ENCODE results near the gene PECR. TPM values are rescaled to one million over a fixed set of nuclear protein-coding genes. Genes with fewer than 3 reads are reported as not detected.

The PECR gene
- total and polyA plus RNA-seq, 2 donors (not counting 1 experiment from before 2014, with no cell fraction given) = 9.5 to 16.5 TPM

DNA sequence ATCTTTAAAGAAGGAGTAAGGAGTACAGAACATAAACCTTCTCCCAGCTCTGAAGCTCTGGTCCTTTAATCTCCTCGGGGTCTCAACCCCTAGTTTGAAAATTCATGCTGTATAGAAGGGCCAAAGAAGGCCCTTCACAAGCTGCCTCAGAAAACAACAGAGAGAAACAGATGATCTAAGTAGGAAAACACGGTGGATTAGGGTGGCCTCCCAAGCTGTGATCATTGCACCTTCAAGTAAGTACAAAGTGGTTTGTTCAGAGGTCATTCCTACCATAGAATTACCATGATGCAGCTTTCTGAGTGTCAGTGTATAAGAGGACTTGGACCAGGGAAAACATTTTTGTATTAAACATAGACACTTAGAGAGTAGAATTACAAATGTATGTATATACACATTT lies 11.0 kb upstream of the PECR start:
- Histone ChIP-seq H3K4me2 (replicated peaks; ENCODE audit: low read depth, low read length, poor library complexity, severe bottlenecking) (no peak overlapping the region), H3K9me3 (ENCODE audit: control extremely low read depth in 1 of 3, control insufficient read depth in 2 of 3, insufficient read depth in 1 of 3, low read length in 2 of 3) (no peaks in the 10 kb centered on the region), H3K79me2 (ENCODE audit: control insufficient read depth, insufficient read depth, low read length) (peaks cover 1% of the 10 kb centered on the region), H3K36me3 (replicated peaks in 1 of 2; ENCODE audit: control extremely low read depth in 1 of 2, control insufficient read depth in 1 of 2, extremely low read depth in 1 of 2, insufficient read depth in 2 of 2, low read length in 1 of 2) (no peaks in the 10 kb centered on the region), H3K4me3 (ENCODE audit: control extremely low read depth in 1 of 5, extremely low read depth in 1 of 5, insufficient read depth in 1 of 5, low read depth in 2 of 5, low read length in 4 of 5) (no peak overlapping the region), H3K9ac (ENCODE audit: low read length) (no peak overlapping the region), H4K20me1 (ENCODE audit: control insufficient read depth, insufficient read depth, low read length, poor library complexity, severe bottlenecking) (no peaks in the 10 kb centered on the region), H3K27me3 (replicated peaks in 1 of 4; ENCODE audit: control extremely low read depth in 1 of 4, control insufficient read depth in 3 of 4, insufficient read depth in 4 of 4, low read length in 3 of 4) (no peaks in the 10 kb centered on the region), H3K27ac (ENCODE audit: low read length in 2 of 2) (no peak overlapping the region), H2AFZ (ENCODE audit: insufficient read depth, low read depth, low read length, poor library complexity, severe bottlenecking) (no peak overlapping the region), H3K4me1 (ENCODE audit: control insufficient read depth in 2 of 2, insufficient read depth in 2 of 2, low read length in 2 of 2) (no peaks in the 10 kb centered on the region)
- intact Hi-C loops (cut with micrococcal nuclease) = no loop called here
- ChIA-PET POLR2A (no interaction called here), CTCF (no interaction called here)
- TF ChIP-seq, protein P1, sequence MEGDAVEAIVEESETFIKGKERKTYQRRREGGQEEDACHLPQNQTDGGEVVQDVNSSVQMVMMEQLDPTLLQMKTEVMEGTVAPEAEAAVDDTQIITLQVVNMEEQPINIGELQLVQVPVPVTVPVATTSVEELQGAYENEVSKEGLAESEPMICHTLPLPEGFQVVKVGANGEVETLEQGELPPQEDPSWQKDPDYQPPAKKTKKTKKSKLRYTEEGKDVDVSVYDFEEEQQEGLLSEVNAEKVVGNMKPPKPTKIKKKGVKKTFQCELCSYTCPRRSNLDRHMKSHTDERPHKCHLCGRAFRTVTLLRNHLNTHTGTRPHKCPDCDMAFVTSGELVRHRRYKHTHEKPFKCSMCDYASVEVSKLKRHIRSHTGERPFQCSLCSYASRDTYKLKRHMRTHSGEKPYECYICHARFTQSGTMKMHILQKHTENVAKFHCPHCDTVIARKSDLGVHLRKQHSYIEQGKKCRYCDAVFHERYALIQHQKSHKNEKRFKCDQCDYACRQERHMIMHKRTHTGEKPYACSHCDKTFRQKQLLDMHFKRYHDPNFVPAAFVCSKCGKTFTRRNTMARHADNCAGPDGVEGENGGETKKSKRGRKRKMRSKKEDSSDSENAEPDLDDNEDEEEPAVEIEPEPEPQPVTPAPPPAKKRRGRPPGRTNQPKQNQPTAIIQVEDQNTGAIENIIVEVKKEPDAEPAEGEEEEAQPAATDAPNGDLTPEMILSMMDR (IDR thresholded peaks at IDR 0.05) = no peak
- TF ChIP-seq EZH2 (IDR thresholded peaks at IDR 0.05; ENCODE audit: borderline replicate concordance, insufficient read depth, low read depth, low read length, poor library complexity, severe bottlenecking) = no peak
- Mint-ChIP-seq H3K4me1 (no peaks in the 10 kb centered on the region), H3K27me3 (peaks cover 9% of the 10 kb centered on the region), H3K4me3 (no peak overlapping the region), H3K9me3 (ENCODE audit: insufficient read depth) (no peaks in the 10 kb centered on the region), H3K27ac (no peak overlapping the region)
- no peak for DNase-seq
- ATAC-seq (ENCODE audit: low read depth) = no peak
- WGBS (ENCODE audit: insufficient coverage) = 100% methylated on average over 1 of the region's 2 CpGs

DNA sequence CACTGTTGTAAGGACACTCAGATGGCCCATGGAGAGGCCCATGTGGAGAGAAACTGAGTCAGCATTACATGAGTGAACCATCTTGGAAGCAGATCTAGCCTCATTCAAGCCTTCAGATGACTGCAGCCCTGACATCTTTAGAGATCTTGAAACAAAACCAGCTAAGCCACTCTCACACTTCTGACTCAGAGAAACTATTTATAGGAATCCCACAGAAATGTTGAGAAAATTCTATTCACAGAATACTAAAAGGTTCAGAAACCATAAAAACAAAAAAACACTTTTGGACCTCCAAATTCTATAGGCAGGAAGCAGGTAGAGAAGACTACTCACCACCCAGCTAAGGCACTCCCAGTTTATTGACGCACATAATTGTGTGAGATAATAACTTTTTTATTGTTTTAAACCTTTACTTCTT lies 8.8 kb upstream of the PECR start:
- POLR2A ChIA-PET = no interaction called here
- DNase-seq (no peak), ATAC-seq (ENCODE audit: low read depth) (no peak)

More for the DNA sequence above, 8.8 kb upstream of the PECR start:
- Histone ChIP-seq H3K27me3 (replicated peaks in 1 of 4; ENCODE audit: control extremely low read depth in 1 of 4, control insufficient read depth in 3 of 4, insufficient read depth in 4 of 4, low read length in 3 of 4) (no peaks in the 10 kb centered on the region), H4K20me1 (ENCODE audit: control insufficient read depth, insufficient read depth, low read length, poor library complexity, severe bottlenecking) (no peaks in the 10 kb centered on the region), H2AFZ (ENCODE audit: insufficient read depth, low read depth, low read length, poor library complexity, severe bottlenecking) (no peak overlapping the region), H3K4me2 (replicated peaks; ENCODE audit: low read depth, low read length, poor library complexity, severe bottlenecking) (no peak overlapping the region), H3K9ac (ENCODE audit: low read length) (no peak overlapping the region), H3K9me3 (ENCODE audit: control extremely low read depth in 1 of 3, control insufficient read depth in 2 of 3, insufficient read depth in 1 of 3, low read length in 2 of 3) (no peaks in the 10 kb centered on the region), H3K27ac (ENCODE audit: low read length in 2 of 2) (no peak overlapping the region), H3K36me3 (replicated peaks in 1 of 2; ENCODE audit: control extremely low read depth in 1 of 2, control insufficient read depth in 1 of 2, extremely low read depth in 1 of 2, insufficient read depth in 2 of 2, low read length in 1 of 2) (no peaks in the 10 kb centered on the region), H3K79me2 (ENCODE audit: control insufficient read depth, insufficient read depth, low read length) (peaks cover 5% of the 10 kb centered on the region), H3K4me3 (ENCODE audit: control extremely low read depth in 1 of 5, extremely low read depth in 1 of 5, insufficient read depth in 1 of 5, low read depth in 2 of 5, low read length in 4 of 5) (no peak overlapping the region), H3K4me1 (ENCODE audit: control insufficient read depth in 2 of 2, insufficient read depth in 2 of 2, low read length in 2 of 2) (peaks cover under 1% of the 10 kb centered on the region in 2 donors)
- Mint-ChIP-seq H3K4me1 (peaks cover 2% of the 10 kb centered on the region), H3K9me3 (ENCODE audit: insufficient read depth) (no peaks in the 10 kb centered on the region), H3K27me3 (peaks cover 5% of the 10 kb centered on the region), H3K4me3 (no peak overlapping the region), H3K27ac (no peak overlapping the region)
- WGBS (ENCODE audit: insufficient coverage) = no CpG with 5 or more reads among the region's 1 CpG
- TF ChIP-seq EZH2 (IDR thresholded peaks at IDR 0.05; ENCODE audit: borderline replicate concordance, insufficient read depth, low read depth, low read length, poor library complexity, severe bottlenecking) = no peak
- TF ChIP-seq, protein P1 (IDR thresholded peaks at IDR 0.05) = no peak
- CTCF ChIA-PET = no interaction called here
- intact Hi-C loops (cut with micrococcal nuclease) = no loop called here

Data from B cell (primary cell).